HCT116 (cell line): ENCODE results near the gene REN. TPM values are rescaled to one million over a fixed set of nuclear protein-coding genes. Genes with fewer than 3 reads are reported as not detected.
A peak's percentile ranks its signal among the peaks of the same experiment; 100 is the strongest.

Experiments used
- ATAC-seq: fragments of 200-7000 bp; cut with Tn5 transposase; 2 replicates; pipeline ENCODE4 v1.9.1; 2020; ENCODE audit warnings: mild to moderate bottlenecking, moderate library complexity
- BruUV-seq: library from RNA; stranded (reverse); fragments of 400-500 nt; replicated peaks from 2 replicates; lab custom pipeline; 2021; lab: Mats Ljungman, UMichigan
- CTCF ChIA-PET: fragments of 300-600 bp; sonication (Branson Sonifier 250); formaldehyde crosslinking; loops from one replicate; lab custom pipeline; 2021; ENCODE audit warnings: antibody characterized with exemption; lab: Charles Lee
- POLR2A ChIA-PET: fragments of 300-600, 350-600 bp; sonication (Branson Sonifier 250); formaldehyde crosslinking; loops from one replicate; lab custom pipeline; 2021; ENCODE audit warnings: antibody characterized with exemption; lab: Charles Lee
- RAD21 ChIA-PET, 2 experiments: fragments of 300-600 bp; sonication (Branson Sonifier 250); formaldehyde crosslinking; loops; one replicate each; lab custom pipeline; 2023; ENCODE audit warnings: low total read pairs in 2 of 2; ENCODE audit not compliant: uncharacterized antibody in 2 of 2, unreplicated experiment in 2 of 2, low non-redundant PET in 1 of 2; lab: Charles Lee
- DNase-seq: peaks from one replicate; pipeline ENCODE4 v3.0.0-alpha.2; 2010; ENCODE audit warnings: low read depth, low spot score
- H2AFZ ChIP-seq: fragments of 200-600 bp; shearing (Covaris generic), sonication (generic); 2 replicates; pipeline ENCODE4 v1.6.1; 2017; ENCODE audit warnings: low read depth, mixed run types, mixed read lengths, antibody characterized with exemption, low read length; ENCODE audit not compliant: poor library complexity, severe bottlenecking
- H3K27ac ChIP-seq: 2 replicates; pipeline ENCODE4 v1.5.1; 2012; ENCODE audit warnings: low read depth, low read length
- H3K27me3 ChIP-seq: fragments of 200-600 bp; sonication (generic); 2 replicates; pipeline ENCODE4 v1.6.1; 2016; ENCODE audit warnings: mixed run types, low read length, mixed read lengths; ENCODE audit not compliant: insufficient read depth
- H3K36me3 ChIP-seq, 2 experiments: fragments of 200-500 bp in 1 of 2; fragments of 200-600 bp in 1 of 2; sonication (Bioruptor generic) in 1 of 2; sonication (generic) in 1 of 2; 2 replicates each; pipeline versions ENCODE4 v1.5.1 to v1.6.1; 2014 to 2016; ENCODE audit warnings: low read length in 2 of 2, inconsistent platforms in 1 of 2, mixed read lengths in 1 of 2, mixed run types in 1 of 2; ENCODE audit not compliant: insufficient read depth in 2 of 2, control insufficient read depth in 1 of 2
- H3K4me1 ChIP-seq, 2 experiments: fragments of 200-600 bp in 1 of 2; sonication (generic) in 1 of 2; 2 replicates each; pipeline versions ENCODE4 v1.5.1 to v1.6.1; 2012 to 2017; ENCODE audit warnings: low read length in 2 of 2, inconsistent platforms in 1 of 2, mild to moderate bottlenecking in 1 of 2, mixed read lengths in 1 of 2, mixed run types in 1 of 2, moderate library complexity in 1 of 2; ENCODE audit not compliant: insufficient read depth in 2 of 2, control insufficient read depth in 1 of 2
- H3K4me2 ChIP-seq: fragments of 200-600 bp; sonication (generic); 2 replicates; pipeline ENCODE4 v1.6.1; 2017; ENCODE audit warnings: mixed run types, low read length, mixed read lengths
- H3K4me3 ChIP-seq, 2 experiments: fragments of 200-600 bp in 1 of 2; sonication (generic) in 1 of 2; replicated peaks in 1 of 2; 2 replicates each; pipeline ENCODE4 v1.5.1; 2011 to 2016; ENCODE audit warnings: low read length in 2 of 2, control low read depth in 1 of 2, low read depth in 1 of 2, mild to moderate bottlenecking in 1 of 2, mixed read lengths in 1 of 2, mixed run types in 1 of 2
- H3K79me2 ChIP-seq: fragments of 200-600 bp; sonication (generic); 2 replicates; pipeline ENCODE4 v1.6.1; 2017; ENCODE audit warnings: mild to moderate bottlenecking, mixed run types, low read length, moderate library complexity, mixed read lengths; ENCODE audit not compliant: insufficient read depth
- H3K9ac ChIP-seq: fragments of 200-600 bp; sonication (generic); 2 replicates; pipeline ENCODE4 v1.6.1; 2016; ENCODE audit warnings: low read length, mixed read lengths
- H3K9me2 ChIP-seq: fragments of 200-600 bp; sonication (generic), shearing (Covaris generic); 2 replicates; pipeline ENCODE4 v1.6.1; 2017; ENCODE audit warnings: mixed run types, mild to moderate bottlenecking, moderate library complexity; ENCODE audit not compliant: insufficient read depth
- H3K9me3 ChIP-seq, 2 experiments: fragments of 200-500 bp in 1 of 2; fragments of 200-600 bp in 1 of 2; sonication (Bioruptor generic) in 1 of 2; sonication (generic) in 1 of 2; 2 replicates each; pipeline ENCODE4 v1.6.1; 2014 to 2017; ENCODE audit warnings: low read length in 2 of 2, mixed read lengths in 2 of 2, inconsistent platforms in 1 of 2, low read depth in 1 of 2, mild to moderate bottlenecking in 1 of 2, mixed run types in 1 of 2, moderate library complexity in 1 of 2; ENCODE audit not compliant: control insufficient read depth in 1 of 2, insufficient read depth in 1 of 2
- H4K20me1 ChIP-seq: fragments of 200-600 bp; sonication (generic), shearing (Covaris generic); 2 replicates; pipeline ENCODE4 v1.6.1; 2017; ENCODE audit warnings: mixed run types, mild to moderate bottlenecking, moderate library complexity; ENCODE audit not compliant: insufficient read depth
- EZH2phosphoT487 ChIP-seq: fragments of 200-600 bp; IDR thresholded peaks from 2 replicates; pipeline ENCODE4 v1.6.1; 2018; ENCODE audit warnings: antibody characterized with exemption, borderline replicate concordance
- POLR2A ChIP-seq: IDR thresholded peaks from 2 replicates; pipeline ENCODE4 v1.7.0; 2011; ENCODE audit warnings: borderline replicate concordance; ENCODE audit not compliant: insufficient read depth, insufficient read length; ENCODE audit errors: extremely low read depth
- POLR2AphosphoS5 ChIP-seq: IDR thresholded peaks from 2 replicates; pipeline ENCODE4 v1.6.1; 2011; ENCODE audit warnings: mild to moderate bottlenecking, low read depth, low read length, moderate library complexity
- RAD21 ChIP-seq: IDR thresholded peaks from 2 replicates; pipeline ENCODE4 v1.6.1; 2012; ENCODE audit warnings: low read depth, mild to moderate bottlenecking
- REST ChIP-seq: IDR thresholded peaks from 2 replicates; pipeline ENCODE4 v1.6.1; 2012; ENCODE audit warnings: low read depth
- intact Hi-C: fragments of 100-400 bp; cut with micrococcal nuclease; formaldehyde crosslinking; loops from 2 replicates; pipeline ENCODE4 v1.10.0; 2022
- total RNA-seq: library from RNA; stranded (reverse); gene quantifications from one replicate; pipeline ENCODE4 v1.2.1, GENCODE V29; 2021; ENCODE audit not compliant: unreplicated experiment
- TF ChIP-seq, protein P1 (sequence below), 3 experiments: fragments of 200-600 bp in 1 of 3; sonication (generic) in 1 of 3; IDR thresholded peaks in 2 of 3; conservative IDR thresholded peaks in 1 of 3; 2 replicates each; pipeline ENCODE4 v1.5.1; 2012 to 2017; ENCODE audit warnings: low read depth in 2 of 3, low read length in 2 of 3, antibody characterized with exemption in 1 of 3, borderline replicate concordance in 1 of 3, control low read depth in 1 of 3, mild to moderate bottlenecking in 1 of 3, mixed read lengths in 1 of 3, mixed run types in 1 of 3, moderate library complexity in 1 of 3; ENCODE audit not compliant: insufficient read depth in 1 of 3
- TF ChIP-seq, protein P2 (sequence below): IDR thresholded peaks from 2 replicates; pipeline ENCODE4 v1.6.1; 2012

Gene REN
- total RNA-seq, 1 experiment from 2014 or later: 0.47 TPM

DNA sequence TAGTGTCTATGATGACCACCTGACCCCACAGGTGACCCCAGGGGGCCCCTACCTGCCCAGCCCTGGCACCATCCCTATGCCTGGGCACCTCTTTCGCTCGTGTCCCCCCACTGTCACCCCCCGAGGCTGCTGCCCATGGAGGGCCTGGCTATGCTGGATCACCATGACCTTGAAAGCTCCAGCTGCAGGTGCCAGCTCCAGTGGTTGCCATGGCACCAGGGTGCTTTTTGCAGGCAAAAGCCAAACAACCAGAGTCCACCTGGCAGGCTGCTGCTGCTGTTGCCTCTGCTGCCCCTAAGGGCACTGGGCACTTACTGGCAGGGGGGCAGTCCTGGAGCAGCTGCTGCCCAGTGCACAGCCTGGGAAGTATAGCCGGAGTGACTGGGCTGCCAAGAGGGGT, 36.0 kb downstream of the REN start (continued):
- TF ChIP-seq REST (no peak), POLR2A (no peak), EZH2phosphoT487 (no peak)

GRCh38 chr1:204128964-204129896, 36.9 kb downstream of the REN start:
- Histone ChIP-seq H3K9me3 (no peaks in the 10 kb centered on the region), H3K27me3 (no peaks in the 10 kb centered on the region), H3K79me2 (no peaks in the 10 kb centered on the region), H3K4me1 (peaks cover 21 to 45% of the 10 kb centered on the region in 2 experiments), H3K27ac (no peak overlapping the region), H2AFZ (no peak overlapping the region), H3K9ac (peak overlapping the region; percentile 28; the same call in 1 of the 2 replicates), H4K20me1 (no peaks in the 10 kb centered on the region), H3K4me3 (no peak overlapping the region), H3K36me3 (no peaks in the 10 kb centered on the region), H3K4me2 (peak overlapping the region; percentile 63), H3K9me2 (no peaks in the 10 kb centered on the region)
- ATAC-seq: peak; percentile 85
- TF ChIP-seq, protein P1, sequence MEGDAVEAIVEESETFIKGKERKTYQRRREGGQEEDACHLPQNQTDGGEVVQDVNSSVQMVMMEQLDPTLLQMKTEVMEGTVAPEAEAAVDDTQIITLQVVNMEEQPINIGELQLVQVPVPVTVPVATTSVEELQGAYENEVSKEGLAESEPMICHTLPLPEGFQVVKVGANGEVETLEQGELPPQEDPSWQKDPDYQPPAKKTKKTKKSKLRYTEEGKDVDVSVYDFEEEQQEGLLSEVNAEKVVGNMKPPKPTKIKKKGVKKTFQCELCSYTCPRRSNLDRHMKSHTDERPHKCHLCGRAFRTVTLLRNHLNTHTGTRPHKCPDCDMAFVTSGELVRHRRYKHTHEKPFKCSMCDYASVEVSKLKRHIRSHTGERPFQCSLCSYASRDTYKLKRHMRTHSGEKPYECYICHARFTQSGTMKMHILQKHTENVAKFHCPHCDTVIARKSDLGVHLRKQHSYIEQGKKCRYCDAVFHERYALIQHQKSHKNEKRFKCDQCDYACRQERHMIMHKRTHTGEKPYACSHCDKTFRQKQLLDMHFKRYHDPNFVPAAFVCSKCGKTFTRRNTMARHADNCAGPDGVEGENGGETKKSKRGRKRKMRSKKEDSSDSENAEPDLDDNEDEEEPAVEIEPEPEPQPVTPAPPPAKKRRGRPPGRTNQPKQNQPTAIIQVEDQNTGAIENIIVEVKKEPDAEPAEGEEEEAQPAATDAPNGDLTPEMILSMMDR (IDR thresholded peaks at IDR 0.05 in 2 of 3, conservative IDR thresholded peaks at IDR 0.05 in 1 of 3; ENCODE audit: borderline replicate concordance in 1 of 3, insufficient read depth in 1 of 3, low read depth in 2 of 3, low read length in 2 of 3): peak; percentile 63 to 86 (median 81)
- TF ChIP-seq, protein P2, sequence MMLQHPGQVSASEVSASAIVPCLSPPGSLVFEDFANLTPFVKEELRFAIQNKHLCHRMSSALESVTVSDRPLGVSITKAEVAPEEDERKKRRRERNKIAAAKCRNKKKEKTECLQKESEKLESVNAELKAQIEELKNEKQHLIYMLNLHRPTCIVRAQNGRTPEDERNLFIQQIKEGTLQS: no peak
- TF ChIP-seq RAD21 (peak; percentile 84), POLR2AphosphoS5 (peak; percentile 39; the same call in 1 of the 2 replicates)
- no peak for DNase-seq
- RAD21 ChIA-PET: interaction anchor here (0.9 to 1.8 kb wide), 5 partner anchors 49 to 258 kb away, joined by 3 to 14 read pairs (median 5); no protein-coding TSS in a partner anchor
- CTCF ChIA-PET: interaction anchor here (0.7 to 7.6 kb wide), 28 partner anchors 8 to 275 kb away, joined by 3 to 246 read pairs (median 5); partner anchors contain the start of genes ETNK2, GOLT1A, SNRPE and SOX13
- BruUV-seq: no TSS peak
- POLR2A ChIA-PET: interaction anchor here (1.2 to 2.4 kb wide), 5 partner anchors 8 to 269 kb away, joined by 3 to 14 read pairs (median 5); partner anchors contain the start of gene SNRPE
- intact Hi-C loops: no loop called here
